HepG2 (cell line): ENCODE results near the gene ZNF880. TPM values are rescaled to one million over a fixed set of nuclear protein-coding genes. Genes with fewer than 3 reads are reported as not detected.

Source experiments
- ATAC-seq: fragments of 200-7000 bp; cut with Tn5 transposase; 3 replicates; pipeline ENCODE4 v1.9.1; 2020; ENCODE audit warnings: mild to moderate bottlenecking, moderate library complexity
- Bru-seq: library from RNA; stranded (reverse); fragments of 400-500 nt; gene quantifications from one replicate; lab custom pipeline; 2021; lab: Mats Ljungman, UMichigan
- BruChase-seq, 2 experiments: library from RNA; stranded (reverse); fragments of 400-500 nt; gene quantifications; one replicate each; lab custom pipeline; 2021; lab: Mats Ljungman, UMichigan
- BruUV-seq: library from RNA; stranded (reverse); fragments of 400-500 nt; replicated peaks from 2 replicates; lab custom pipeline; 2021; lab: Mats Ljungman, UMichigan
- CTCF ChIA-PET: fragments of 300-600 bp; formaldehyde crosslinking; extraction: SDS; loops from one replicate; lab custom pipeline; 2021; ENCODE audit warnings: low total read pairs, inconsistent platforms, low intra/inter-chr PET ratio; lab: Yijun Ruan, JAX
- POLR2A ChIA-PET: fragments of 350-600 bp; sonication (Branson Sonifier 250); formaldehyde crosslinking; loops from one replicate; lab custom pipeline; 2020; ENCODE audit warnings: antibody characterized with exemption, inconsistent platforms; lab: Yijun Ruan, JAX
- DNase-seq: peaks from one replicate; pipeline ENCODE4 v3.0.0-alpha.2; 2015; ENCODE audit warnings: low spot score
- FAIRE-seq: peaks from 3 replicates; lab custom pipeline; 2011; peaks lifted over from hg19 to GRCh38; lab: Jason Lieb, UNC
- H2AFZ ChIP-seq: one replicate; pipeline ENCODE4 v1.6.1; 2011; ENCODE audit warnings: low read length, inconsistent platforms
- H3K27ac ChIP-seq: fragments of 300-600 bp; 3 replicates; pipeline ENCODE4 v1.8.0; 2011; ENCODE audit warnings: mixed run types, mild to moderate bottlenecking, mixed read lengths, low read length, inconsistent platforms; ENCODE audit not compliant: insufficient read depth; ENCODE audit errors: extremely low read length
- H3K27me3 ChIP-seq, 2 experiments: fragments of 200-600 bp in 1 of 2; 2 replicates in 1 of 2; 3 replicates in 1 of 2; pipeline versions ENCODE4 v1.6.0 to v1.8.0; 2011; ENCODE audit warnings: low read length in 2 of 2, mild to moderate bottlenecking in 2 of 2, moderate library complexity in 2 of 2, inconsistent platforms in 1 of 2; ENCODE audit not compliant: insufficient read depth in 2 of 2, control insufficient read depth in 1 of 2
- H3K36me3 ChIP-seq, 2 experiments: fragments of 200-600 bp in 1 of 2; replicated peaks in 1 of 2; 2 replicates in 1 of 2; 3 replicates in 1 of 2; pipeline versions ENCODE4 v1.5.1 to v1.8.0; 2011; ENCODE audit warnings: low read length in 2 of 2, inconsistent platforms in 1 of 2; ENCODE audit not compliant: insufficient read depth in 2 of 2, control insufficient read depth in 1 of 2
- H3K4me1 ChIP-seq: 2 replicates; pipeline ENCODE4 v1.5.1; 2012; ENCODE audit warnings: low read length, inconsistent platforms; ENCODE audit not compliant: insufficient read depth
- H3K4me2 ChIP-seq: 2 replicates; pipeline ENCODE4 v1.6.0; 2011; ENCODE audit warnings: low read depth, low read length, inconsistent platforms
- H3K4me3 ChIP-seq, 3 experiments: fragments of 200-600 bp in 1 of 3; sonication (generic), shearing (Covaris generic) in 1 of 3; replicated peaks in 1 of 3; 2 replicates each; pipeline ENCODE4 v1.5.1; 2011 to 2016; ENCODE audit warnings: low read length in 3 of 3, inconsistent platforms in 2 of 3, low read depth in 2 of 3, mild to moderate bottlenecking in 2 of 3, control low read depth in 1 of 3, mixed read lengths in 1 of 3; ENCODE audit not compliant: insufficient read depth in 1 of 3
- H3K79me2 ChIP-seq: one replicate; pipeline ENCODE4 v1.6.1; 2011; ENCODE audit warnings: low read length, inconsistent platforms; ENCODE audit not compliant: insufficient read depth
- H3K9ac ChIP-seq: 2 replicates; pipeline ENCODE4 v1.6.0; 2011; ENCODE audit warnings: mild to moderate bottlenecking, low read depth, low read length, inconsistent platforms; ENCODE audit not compliant: insufficient read depth
- H3K9me3 ChIP-seq: 2 replicates; pipeline ENCODE4 v1.5.1; 2012; ENCODE audit warnings: mild to moderate bottlenecking, low read length
- H4K20me1 ChIP-seq: 2 replicates; pipeline ENCODE4 v1.6.0; 2011; ENCODE audit warnings: inconsistent platforms, mild to moderate bottlenecking, low read length, moderate library complexity; ENCODE audit not compliant: insufficient read depth
- AGO2 ChIP-seq: fragments of 200-400 bp; formaldehyde crosslinking; optimal IDR thresholded peaks from 2 replicates; pipeline ENCODE3; 2017; ENCODE audit warnings: mild to moderate bottlenecking, low read depth, low read length, moderate library complexity
- HCFC1 ChIP-seq: fragments of 150-350 bp; IDR thresholded peaks from 2 replicates; pipeline ENCODE4 v1.6.1; 2014; ENCODE audit warnings: low read depth, low read length
- NR2F6 ChIP-seq, 2 experiments: IDR thresholded peaks; 2 replicates each; pipeline ENCODE4 v1.6.1; 2016; ENCODE audit warnings: antibody characterized with exemption in 1 of 2, mild to moderate bottlenecking in 1 of 2
- SMAD9 ChIP-seq: sonication (generic); formaldehyde crosslinking; IDR thresholded peaks from 2 replicates; pipeline ENCODE4 v1.5.1; 2020; ENCODE audit warnings: mild to moderate bottlenecking, missing genetic modification reagents
- TCF7 ChIP-seq: sonication (generic); IDR thresholded peaks from 2 replicates; pipeline ENCODE4 v1.6.1; 2016; ENCODE audit warnings: antibody characterized with exemption, low read depth
- YEATS2 ChIP-seq: sonication (generic); formaldehyde crosslinking; IDR thresholded peaks from 2 replicates; pipeline ENCODE4 v1.4.0; 2020; ENCODE audit warnings: missing genetic modification reagents, borderline replicate concordance
- ZNF468 ChIP-seq: sonication (generic); formaldehyde crosslinking; IDR thresholded peaks from 2 replicates; pipeline ENCODE4 v1.8.0; 2022; ENCODE audit warnings: mild to moderate bottlenecking, moderate library complexity, missing genetic modification reagents
- ZNF547 ChIP-seq: sonication (generic); formaldehyde crosslinking; IDR thresholded peaks from 2 replicates; pipeline ENCODE4 v1.5.1; 2020; ENCODE audit warnings: mild to moderate bottlenecking, missing genetic modification reagents
- WGBS: methylation state at CpG from one replicate; pipeline ENCODE4 v1.1.6; 2017; ENCODE audit warnings: low lambda C conversion rate; 5-methylcytosine and 5-hydroxymethylcytosine counted together
- in situ Hi-C: cut with HindIII; loops from 2 replicates; pipeline ENCODE4 v1.10.0; 2017; ENCODE audit warnings: low pct_unique_long_range_greater_than_20kb; ENCODE audit not compliant: extremely low pct_ligation_motif_present
- intact Hi-C: fragments of 100-400 bp; cut with micrococcal nuclease; formaldehyde crosslinking; loops from one replicate; pipeline ENCODE4 v1.10.0; 2022; ENCODE audit not compliant: unreplicated experiment
- long read RNA-seq, 2 experiments: library from RNA in 1 of 2; library from polyadenylated mRNA in 1 of 2; stranded (forward) in 1 of 2; unstranded in 1 of 2; transcript quantifications; one replicate each; pipeline ENCODE4 v2.0.0, GENCODE V29; 2019 to 2022
- polyA minus RNA-seq, 3 experiments: library from RNA; depleted of rRNA, polyadenylated mRNA; stranded (reverse); fragments of >200 nt; gene quantifications; 2 replicates each; pipeline ENCODE4 v1.2.3, GENCODE V29; 2011; ENCODE audit warnings: low replicate concordance in 1 of 3
- polyA plus RNA-seq, 8 experiments: library from polyadenylated mRNA; depleted of rRNA in 3 of 8; stranded (reverse) in 7 of 8; unstranded in 1 of 8; fragments of >200 nt; fragmentation: Illumina TruSeq in 4 of 8; extraction: Trizol in 4 of 8; gene quantifications; 2 replicates each; pipeline versions ENCODE4 v1.2.1 to v1.2.3, GENCODE V29; 2011 to 2016; ENCODE audit warnings: low read depth in 4 of 8, missing spikeins in 1 of 8, mixed read lengths in 1 of 8; ENCODE audit not compliant: insufficient read depth in 1 of 8
- total RNA-seq, 5 experiments: library from RNA; depleted of rRNA; stranded (reverse); fragments of >200 nt; fragmentation: Illumina TruSeq; extraction: Trizol; gene quantifications; 2 replicates each; pipeline ENCODE4 v1.2.3, GENCODE V29; 2016; ENCODE audit warnings: low read depth in 1 of 5
- TF ChIP-seq, protein P1 (sequence below): sonication (generic); formaldehyde crosslinking; IDR thresholded peaks from 2 replicates; pipeline ENCODE4 v1.5.0; 2020; ENCODE audit warnings: mild to moderate bottlenecking, missing genetic modification reagents
- TF ChIP-seq, protein P2 (sequence below): sonication (generic); formaldehyde crosslinking; IDR thresholded peaks from 2 replicates; pipeline ENCODE4 v1.8.1; 2023; ENCODE audit warnings: mild to moderate bottlenecking, missing genetic modification reagents, borderline replicate concordance
- TF ChIP-seq, protein P3 (sequence below): IDR thresholded peaks from 2 replicates; pipeline ENCODE4 v1.6.1; 2012; ENCODE audit warnings: low read length, improper control_type of control experiment

ZNF880 gene
- total RNA-seq (2016; rRNA removed; fragmentation: Illumina TruSeq; extraction: Trizol) (0.18 TPM in 1 of 2 replicates, not detected in the other), polyA plus RNA-seq (2011; rRNA removed) (0.03 and 0.10 TPM in 2 replicates), polyA minus RNA-seq (2011; rRNA and poly(A)+ RNA removed; ENCODE audit: low replicate concordance) (0.08 TPM in 1 of 2 replicates, not detected in the other), Bru-seq, nascent RNA (percentile 23 among the genes with signal in this experiment), BruChase-seq, experiment 1, labeled RNA remaining after a 6-hour chase (percentile 19 among the genes with signal in this experiment), BruChase-seq, experiment 2, labeled RNA remaining after a 2-hour chase (percentile 25 among the genes with signal in this experiment)
- 0.44 TPM in 1 of 2 replicates, not detected in the other for total RNA-seq (2016; cell fraction: cytosol; rRNA removed; fragmentation: Illumina TruSeq; extraction: Trizol; ENCODE audit: low read depth)
- 0.10 TPM in 1 of 2 replicates, not detected in the other for total RNA-seq (2016; cell fraction: insoluble cytoplasmic fraction; rRNA removed; fragmentation: Illumina TruSeq; extraction: Trizol)
- total RNA-seq (2016; cell fraction: membrane; rRNA removed; fragmentation: Illumina TruSeq; extraction: Trizol), result 0.17 and 0.22 TPM in 2 replicates
- not detected in 2 replicates for total RNA-seq (2016; cell fraction: nucleus; rRNA removed; fragmentation: Illumina TruSeq; extraction: Trizol)
- polyA plus RNA-seq (2011; cell fraction: cytosol; rRNA removed), result 0.05 and 0.12 TPM in 2 replicates
- polyA plus RNA-seq (2011; cell fraction: nucleus; rRNA removed), result 0.17 TPM in 1 of 2 replicates, not detected in the other
- 0.24 TPM in 1 of 2 replicates, not detected in the other for polyA plus RNA-seq (2012)
- polyA plus RNA-seq (2016; cell fraction: cytosol; fragmentation: Illumina TruSeq; extraction: Trizol; ENCODE audit: low read depth), result not detected in 2 replicates
- polyA plus RNA-seq (2016; cell fraction: insoluble cytoplasmic fraction; fragmentation: Illumina TruSeq; extraction: Trizol; ENCODE audit: low read depth), result not detected in 2 replicates
- not detected in 2 replicates for polyA plus RNA-seq (2016; cell fraction: membrane; fragmentation: Illumina TruSeq; extraction: Trizol; ENCODE audit: low read depth)
- not detected in 2 replicates for polyA plus RNA-seq (2016; cell fraction: nucleus; fragmentation: Illumina TruSeq; extraction: Trizol; ENCODE audit: insufficient read depth, low read depth)
- polyA minus RNA-seq (2011; cell fraction: cytosol; rRNA and poly(A)+ RNA removed), result not detected in 2 replicates
- 0.75 TPM in 1 of 2 replicates, not detected in the other for polyA minus RNA-seq (2011; cell fraction: nucleus; rRNA and poly(A)+ RNA removed)
- long read RNA-seq, experiment 1, result 0 reads
- long read RNA-seq, experiment 2, result 0 reads

DNA sequence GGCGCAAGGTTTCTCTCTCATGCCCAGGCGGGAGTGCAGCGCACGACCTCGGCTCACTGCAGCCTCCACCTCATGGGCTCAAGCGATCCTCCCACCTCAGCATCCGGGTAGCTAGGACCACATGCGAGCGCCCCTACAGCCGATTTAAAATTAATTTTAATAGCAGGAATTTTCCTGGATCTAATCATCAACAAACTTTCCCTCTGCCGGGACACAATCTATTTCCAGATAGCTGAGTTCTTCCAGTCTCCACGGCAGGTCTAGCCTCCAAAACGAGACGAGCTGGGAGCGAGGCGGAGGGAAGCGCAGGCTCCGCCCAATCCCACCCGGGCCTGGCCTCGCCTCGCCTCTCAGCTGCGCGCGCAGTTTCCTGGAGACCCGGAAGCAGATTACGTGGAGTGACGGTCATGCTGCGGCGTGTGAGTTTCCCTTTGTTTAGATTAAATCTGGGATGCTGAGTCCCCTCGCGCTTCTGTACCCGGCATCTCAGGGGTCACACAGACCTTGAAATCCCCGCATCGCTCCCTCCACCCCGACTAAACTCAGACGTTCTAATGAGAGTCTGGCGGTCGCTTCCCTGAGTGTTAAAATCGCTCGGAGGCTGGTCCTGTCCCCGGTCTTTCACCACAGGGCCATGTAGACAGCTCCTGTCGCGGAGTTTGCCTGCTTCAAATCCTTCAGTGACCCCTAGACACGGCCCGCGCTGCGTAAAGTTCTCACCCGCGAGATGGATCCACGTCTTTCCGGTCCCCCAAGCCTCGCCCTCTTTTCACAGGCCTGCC is at the start of gene ZNF880:
ZNF880 (plus strand) TSS at position 365 of the 782 bp plus-strand sequence; CDS start at position 408, 43 bp downstream.
- WGBS, result 68% methylated on average over 52 of the region's 52 CpGs
- Histone ChIP-seq H3K9ac (no peak within 1 kb of the TSS), H3K9me3 (peaks cover 76% of the 10 kb centered on the region), H3K4me3 (no peak within 1 kb of the TSS), H3K27me3 (no peaks in the 10 kb centered on the region), H4K20me1 (no peaks in the 10 kb centered on the region), H3K4me2 (no peak within 1 kb of the TSS), H3K4me1 (no peaks in the 10 kb centered on the region), H2AFZ (no peak within 1 kb of the TSS), H3K27ac (no peak within 1 kb of the TSS), H3K79me2 (no peaks in the 10 kb centered on the region), H3K36me3 (no peaks in the 10 kb centered on the region)
- POLR2A ChIA-PET, result no interaction called here
- ATAC-seq (no peak), DNase-seq (no peak), FAIRE-seq (no peak)
- BruUV-seq, result no TSS peak
- in situ Hi-C loops, result no loop called here
- intact Hi-C loops, result no loop called here
- CTCF ChIA-PET, result no interaction called here
- TF ChIP-seq HCFC1, result no peak
- TF ChIP-seq, protein P1, sequence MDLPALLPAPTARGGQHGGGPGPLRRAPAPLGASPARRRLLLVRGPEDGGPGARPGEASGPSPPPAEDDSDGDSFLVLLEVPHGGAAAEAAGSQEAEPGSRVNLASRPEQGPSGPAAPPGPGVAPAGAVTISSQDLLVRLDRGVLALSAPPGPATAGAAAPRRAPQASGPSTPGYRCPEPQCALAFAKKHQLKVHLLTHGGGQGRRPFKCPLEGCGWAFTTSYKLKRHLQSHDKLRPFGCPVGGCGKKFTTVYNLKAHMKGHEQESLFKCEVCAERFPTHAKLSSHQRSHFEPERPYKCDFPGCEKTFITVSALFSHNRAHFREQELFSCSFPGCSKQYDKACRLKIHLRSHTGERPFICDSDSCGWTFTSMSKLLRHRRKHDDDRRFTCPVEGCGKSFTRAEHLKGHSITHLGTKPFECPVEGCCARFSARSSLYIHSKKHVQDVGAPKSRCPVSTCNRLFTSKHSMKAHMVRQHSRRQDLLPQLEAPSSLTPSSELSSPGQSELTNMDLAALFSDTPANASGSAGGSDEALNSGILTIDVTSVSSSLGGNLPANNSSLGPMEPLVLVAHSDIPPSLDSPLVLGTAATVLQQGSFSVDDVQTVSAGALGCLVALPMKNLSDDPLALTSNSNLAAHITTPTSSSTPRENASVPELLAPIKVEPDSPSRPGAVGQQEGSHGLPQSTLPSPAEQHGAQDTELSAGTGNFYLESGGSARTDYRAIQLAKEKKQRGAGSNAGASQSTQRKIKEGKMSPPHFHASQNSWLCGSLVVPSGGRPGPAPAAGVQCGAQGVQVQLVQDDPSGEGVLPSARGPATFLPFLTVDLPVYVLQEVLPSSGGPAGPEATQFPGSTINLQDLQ (CRISPR knock-in tag), result no peak
- TF ChIP-seq SMAD9 (CRISPR knock-in tag), result no peak
- no peak for TF ChIP-seq NR2F6 (IDR thresholded peaks at IDR 0.05)
- TF ChIP-seq NR2F6 (CRISPR knock-in tag; IDR thresholded peaks at IDR 0.05), result no peak
- TF ChIP-seq, protein P2, sequence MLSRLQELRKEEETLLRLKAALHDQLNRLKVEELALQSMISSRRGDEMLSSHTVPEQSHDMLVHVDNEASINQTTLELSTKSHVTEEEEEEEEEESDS (CRISPR knock-in tag), result no peak
- no peak for TF ChIP-seq TCF7
- no peak for TF ChIP-seq ZNF468 (CRISPR knock-in tag)
- no peak for TF ChIP-seq YEATS2 (CRISPR knock-in tag)
- no peak for TF ChIP-seq AGO2
- TF ChIP-seq ZNF547 (CRISPR knock-in tag), result no peak
- TF ChIP-seq, protein P3, sequence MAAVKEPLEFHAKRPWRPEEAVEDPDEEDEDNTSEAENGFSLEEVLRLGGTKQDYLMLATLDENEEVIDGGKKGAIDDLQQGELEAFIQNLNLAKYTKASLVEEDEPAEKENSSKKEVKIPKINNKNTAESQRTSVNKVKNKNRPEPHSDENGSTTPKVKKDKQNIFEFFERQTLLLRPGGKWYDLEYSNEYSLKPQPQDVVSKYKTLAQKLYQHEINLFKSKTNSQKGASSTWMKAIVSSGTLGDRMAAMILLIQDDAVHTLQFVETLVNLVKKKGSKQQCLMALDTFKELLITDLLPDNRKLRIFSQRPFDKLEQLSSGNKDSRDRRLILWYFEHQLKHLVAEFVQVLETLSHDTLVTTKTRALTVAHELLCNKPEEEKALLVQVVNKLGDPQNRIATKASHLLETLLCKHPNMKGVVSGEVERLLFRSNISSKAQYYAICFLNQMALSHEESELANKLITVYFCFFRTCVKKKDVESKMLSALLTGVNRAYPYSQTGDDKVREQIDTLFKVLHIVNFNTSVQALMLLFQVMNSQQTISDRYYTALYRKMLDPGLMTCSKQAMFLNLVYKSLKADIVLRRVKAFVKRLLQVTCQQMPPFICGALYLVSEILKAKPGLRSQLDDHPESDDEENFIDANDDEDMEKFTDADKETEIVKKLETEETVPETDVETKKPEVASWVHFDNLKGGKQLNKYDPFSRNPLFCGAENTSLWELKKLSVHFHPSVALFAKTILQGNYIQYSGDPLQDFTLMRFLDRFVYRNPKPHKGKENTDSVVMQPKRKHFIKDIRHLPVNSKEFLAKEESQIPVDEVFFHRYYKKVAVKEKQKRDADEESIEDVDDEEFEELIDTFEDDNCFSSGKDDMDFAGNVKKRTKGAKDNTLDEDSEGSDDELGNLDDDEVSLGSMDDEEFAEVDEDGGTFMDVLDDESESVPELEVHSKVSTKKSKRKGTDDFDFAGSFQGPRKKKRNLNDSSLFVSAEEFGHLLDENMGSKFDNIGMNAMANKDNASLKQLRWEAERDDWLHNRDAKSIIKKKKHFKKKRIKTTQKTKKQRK, result no peak
